Islet precursor cell (in vitro differentiated cells): ENCODE results near the gene HDAC8.
"Not testable (repeated sequence)": the region's sequence is repeated elsewhere in the genome, so short reads cannot be mapped to it uniquely, and the experiment has no call there.

Experiments used
- DNase-seq: peaks from one replicate; pipeline ENCODE4 v3.0.0-alpha.2; 2018

HDAC8 gene

DNA sequence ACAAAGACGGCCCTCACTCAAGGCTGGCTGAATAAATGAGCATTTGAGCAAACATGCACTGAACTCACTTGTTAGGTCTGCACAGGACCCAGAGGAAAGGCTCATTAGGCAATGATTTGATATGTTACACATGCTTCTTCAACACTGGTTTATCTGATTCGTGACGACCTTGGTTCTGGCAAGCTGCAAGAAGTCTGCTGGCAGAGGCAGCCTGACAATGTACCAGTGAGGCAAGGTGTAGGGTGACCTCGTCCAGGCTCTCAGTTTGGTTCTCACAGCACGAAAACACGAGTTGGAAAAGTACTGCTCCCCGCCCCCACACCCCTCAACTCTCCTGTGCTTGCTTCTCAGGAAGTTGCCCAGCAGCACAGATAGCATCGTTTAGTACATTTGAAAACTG, 203.8 kb downstream of the HDAC8 start:
- no peak for DNase-seq

DNA sequence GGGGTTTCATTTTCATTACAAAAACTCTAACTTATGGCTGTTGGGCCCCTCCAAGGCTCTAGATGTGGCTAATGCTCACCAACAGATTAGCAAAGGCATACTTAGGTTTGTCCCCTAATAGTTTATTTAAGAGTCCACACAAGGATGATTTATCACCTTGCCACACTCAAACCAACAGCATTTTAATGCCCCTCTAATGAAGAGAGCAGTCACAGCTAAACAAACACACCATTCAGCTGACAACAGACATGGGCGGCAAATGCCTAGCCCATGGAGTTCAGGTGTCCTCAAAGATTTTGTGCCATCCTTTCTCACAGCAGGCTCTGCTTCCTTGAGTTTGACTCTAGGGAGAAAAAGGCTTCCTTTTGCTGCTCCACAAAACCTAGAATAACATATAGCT, 205.1 kb downstream of the HDAC8 start:
- DNase-seq, result no peak

GRCh38 chrX:72366701-72367454, 205.8 kb downstream of the HDAC8 start:
- DNase-seq, result no peak

DNA sequence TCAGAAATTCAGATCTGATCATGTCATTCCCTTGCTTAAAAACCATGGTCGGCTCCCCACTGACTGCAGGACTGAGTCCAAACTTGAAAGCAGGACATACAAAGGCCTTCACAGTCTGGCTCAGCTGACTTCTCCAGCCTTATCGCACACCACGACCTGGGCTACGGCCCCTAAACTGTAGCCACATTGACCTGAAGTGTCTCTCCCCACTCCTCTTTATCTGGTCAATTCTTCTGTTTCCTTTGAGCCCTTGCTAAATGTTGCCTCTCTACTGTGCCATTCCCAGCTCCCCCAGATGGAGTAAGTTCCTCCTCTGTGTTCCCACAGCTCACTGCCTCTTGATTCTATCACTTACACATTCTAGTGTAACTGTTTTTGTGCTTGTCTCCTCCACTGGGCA, 206.5 kb downstream of the HDAC8 start:
- no peak for DNase-seq

DNA sequence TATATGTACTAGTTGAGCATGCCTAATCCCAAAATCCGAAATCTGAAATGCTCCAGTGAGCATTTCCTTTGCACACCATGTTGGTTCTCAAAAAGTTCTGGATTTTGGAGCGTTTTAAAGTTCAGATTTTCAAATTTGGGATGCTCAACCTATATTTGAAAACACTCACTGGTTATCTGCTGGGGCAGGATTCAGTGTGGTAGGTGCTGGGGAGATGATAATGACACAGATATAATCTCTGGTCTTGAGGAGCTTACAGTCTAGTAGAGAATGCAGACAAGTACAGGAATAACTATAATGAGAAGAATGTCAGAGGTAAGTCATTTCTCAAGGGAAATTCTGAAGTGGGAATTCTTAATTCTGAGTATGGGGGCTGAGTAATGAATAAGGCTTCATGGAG, 207.5 kb downstream of the HDAC8 start:
- no peak for DNase-seq

- no peak for DNase-seq
Observed at GRCh38 chrX:72360326-72360725, 212.3 kb downstream of the HDAC8 start.

GRCh38 chrX:72358313-72358712, 214.3 kb downstream of the HDAC8 start:
- no peak for DNase-seq

DNA sequence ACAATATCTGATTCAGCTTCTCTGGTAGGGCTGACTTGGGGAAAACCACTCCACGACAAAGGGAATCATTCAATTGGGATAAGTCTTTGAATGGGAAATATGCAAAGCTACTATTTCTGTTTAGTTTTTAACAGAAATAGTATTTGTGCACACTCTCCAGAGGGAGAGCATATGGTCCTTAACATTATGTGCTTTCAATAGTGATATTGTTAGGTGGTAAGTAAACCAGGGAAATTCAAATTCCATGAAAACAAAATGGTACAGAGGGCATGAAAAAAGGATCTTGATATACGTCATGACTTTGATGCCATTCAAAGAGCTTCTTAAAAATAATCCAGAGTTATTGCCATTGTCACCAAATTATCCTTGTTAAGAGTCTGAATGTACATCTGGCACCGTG, 219.9 kb downstream of the HDAC8 start:
- DNase-seq, result no peak

GRCh38 chrX:72351606-72352334, 220.9 kb downstream of the HDAC8 start:
- no peak for DNase-seq

DNA sequence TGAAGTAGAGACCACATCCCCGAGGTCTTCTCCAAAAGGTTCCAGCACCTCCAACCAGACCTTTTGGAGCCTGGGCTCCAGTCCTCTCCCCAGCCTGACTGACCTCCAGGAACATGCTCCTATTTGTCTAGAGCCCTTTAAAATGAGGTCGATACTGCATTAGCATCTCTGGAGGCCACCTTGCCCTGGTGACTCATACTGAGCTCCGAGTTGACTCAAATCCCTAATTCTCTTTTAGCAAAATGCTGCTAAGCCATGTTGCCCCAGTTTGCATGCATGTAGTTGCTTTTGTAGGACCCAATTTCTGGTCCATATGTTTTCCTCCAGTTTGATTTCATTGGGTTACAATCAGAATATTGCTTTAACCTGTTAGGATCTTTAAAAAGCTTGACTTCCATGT, 223.5 kb downstream of the HDAC8 start:
- DNase-seq, result no peak

DNA sequence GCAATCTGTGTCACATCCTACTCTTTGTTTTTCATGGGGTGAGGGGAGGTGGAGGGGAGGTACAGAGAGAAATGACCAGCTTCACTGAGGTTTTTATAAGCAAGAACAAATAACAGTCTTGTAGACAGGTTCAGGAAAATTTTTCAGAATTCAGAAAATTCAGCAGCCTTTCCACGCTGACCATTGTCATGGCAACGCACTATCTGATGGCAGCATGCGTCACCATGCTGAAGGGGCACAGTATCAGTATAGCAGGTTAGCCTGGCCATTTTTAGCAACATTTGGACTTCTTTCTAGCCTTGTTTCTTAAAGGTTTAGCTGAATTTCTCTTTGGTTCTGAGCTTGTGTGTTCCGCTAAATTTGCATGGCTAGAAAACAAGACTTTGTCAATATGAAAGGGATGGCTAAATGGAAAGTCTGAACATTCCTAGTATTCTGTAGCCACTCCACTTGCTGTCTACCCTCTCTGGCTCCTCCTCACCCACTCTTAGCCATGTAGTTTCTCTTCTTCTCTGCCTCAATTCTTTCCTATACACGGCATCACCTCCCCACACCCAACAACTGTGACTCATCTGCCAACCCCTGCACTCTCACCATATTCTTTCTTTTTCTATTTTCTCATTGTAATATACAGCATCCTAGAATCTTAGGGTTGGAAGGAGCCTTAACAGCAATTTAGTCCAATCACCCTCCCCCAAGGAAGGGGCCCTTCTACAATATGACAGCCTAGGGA, 224.2 kb downstream of the HDAC8 start:
- DNase-seq, result no peak

DNA sequence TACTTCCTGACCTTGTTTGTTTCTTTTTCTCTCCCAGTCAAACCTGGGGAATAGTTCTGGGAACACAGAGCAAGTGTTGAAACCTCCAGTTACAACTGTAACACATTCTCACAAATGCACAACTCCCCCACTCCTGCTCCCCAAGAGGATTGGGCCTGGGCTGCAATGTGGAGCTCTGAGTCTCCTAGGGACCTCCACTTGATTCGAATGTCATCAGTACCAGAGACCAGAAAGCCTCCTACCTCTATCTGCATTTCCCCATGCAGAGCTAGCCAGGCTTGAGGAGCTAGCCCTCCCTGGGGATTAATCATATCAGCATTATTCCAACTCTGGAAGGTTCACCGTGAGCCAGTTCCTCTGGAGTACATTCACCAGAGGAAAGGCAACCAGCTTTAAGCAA, 225.3 kb downstream of the HDAC8 start:
- no peak for DNase-seq

GRCh38 chrX:72346302-72346949, 226.2 kb downstream of the HDAC8 start:
- DNase-seq, result no peak

GRCh38 chrX:72340626-72341025, 232.0 kb downstream of the HDAC8 start:
- DNase-seq, result no peak

- no peak for DNase-seq
Observed at GRCh38 chrX:72340041-72340440, 232.6 kb downstream of the HDAC8 start.

- DNase-seq, result no peak
Observed at GRCh38 chrX:72330131-72330530, 242.5 kb downstream of the HDAC8 start.

DNA sequence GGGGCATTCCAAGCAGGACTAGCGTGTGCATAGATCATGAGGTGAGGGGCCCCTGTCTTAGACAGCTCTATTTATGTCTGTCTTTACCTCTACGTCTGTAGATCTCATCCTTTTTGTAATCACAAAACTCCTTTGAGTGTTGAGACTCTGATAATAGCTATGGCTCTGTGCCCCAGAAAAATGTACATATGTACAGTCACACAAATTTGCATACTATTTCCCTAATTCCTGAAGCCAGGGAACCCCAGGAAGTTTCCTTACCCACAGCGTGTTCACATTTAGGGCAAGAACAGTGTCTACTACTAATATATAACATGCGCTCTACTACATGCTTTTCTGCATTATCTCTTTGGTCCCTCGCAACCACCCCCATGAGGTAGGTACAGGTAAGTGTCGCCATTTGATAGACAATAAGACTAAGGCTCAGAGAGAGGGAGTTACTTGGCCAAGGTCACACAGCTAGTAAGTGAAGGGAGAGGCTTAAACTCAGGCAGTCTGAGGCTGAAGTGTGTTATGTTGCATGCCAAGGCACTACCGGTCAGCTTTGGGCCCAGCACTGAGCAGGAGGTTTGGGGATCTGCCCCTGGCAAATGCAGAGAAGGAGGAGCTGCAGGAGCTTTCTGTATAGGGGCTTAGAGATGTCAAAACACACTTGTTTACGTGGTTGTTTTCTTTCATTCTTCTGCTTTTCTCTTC, 245.9 kb downstream of the HDAC8 start:
- no peak for DNase-seq

DNA sequence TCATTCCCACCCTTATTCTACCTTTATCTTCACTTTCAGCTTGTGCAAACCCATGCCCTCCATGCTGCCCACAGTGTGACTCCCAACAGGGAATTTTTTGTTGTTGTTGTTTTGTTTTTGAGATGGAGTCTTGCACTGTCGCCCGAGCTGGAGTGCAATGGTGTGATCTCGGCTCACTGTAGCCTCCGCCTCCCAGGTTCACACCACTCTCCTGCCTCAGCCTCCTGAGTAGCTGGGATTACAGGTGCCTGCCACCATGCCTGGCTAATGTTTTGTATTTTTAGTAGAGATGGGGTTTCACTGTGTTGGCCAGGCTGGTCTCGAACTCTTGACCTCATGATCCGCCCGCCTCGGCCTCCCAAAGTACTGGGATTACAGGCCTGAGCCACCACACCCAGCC, 253.0 kb downstream of the HDAC8 start:
- DNase-seq, result not testable (repeated sequence)

DNA sequence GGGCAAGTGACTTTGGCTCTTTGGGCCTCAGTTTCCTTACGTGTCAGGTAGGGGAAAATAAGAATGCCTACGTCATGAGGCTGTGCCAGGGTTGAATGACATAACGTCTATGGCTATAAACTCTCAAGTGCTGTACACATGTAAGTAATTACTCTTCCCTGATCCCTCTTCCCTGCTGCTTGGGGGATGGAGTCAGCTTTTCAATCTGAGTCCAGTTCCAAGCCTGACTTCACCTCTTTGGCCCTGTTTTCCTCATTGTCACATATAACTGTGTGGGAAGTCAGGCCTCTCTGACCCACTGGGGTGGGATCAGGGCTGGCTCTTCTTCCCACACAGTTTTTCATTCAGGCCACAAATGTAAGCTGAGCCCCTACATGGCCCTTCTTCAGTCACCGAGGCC, 255.5 kb downstream of the HDAC8 start:
- DNase-seq, result no peak

GRCh38 chrX:72316408-72317110, 256.1 kb downstream of the HDAC8 start:
- no peak for DNase-seq

GRCh38 chrX:72314881-72315280, 257.8 kb downstream of the HDAC8 start:
- DNase-seq, result no peak
